GM19452 (cell line): ENCODE data around the gene DLGAP1.
"Not testable (repeated sequence)": the region's sequence is repeated elsewhere in the genome, so short reads cannot be mapped to it uniquely, and the experiment has no call there.

Experiments used
- ATAC-seq: cut with Tn5 transposase; IDR thresholded peaks from one replicate; pipeline ENCODE4 v1.9.1; 2021; ENCODE audit not compliant: unreplicated experiment

Gene DLGAP1

DNA sequence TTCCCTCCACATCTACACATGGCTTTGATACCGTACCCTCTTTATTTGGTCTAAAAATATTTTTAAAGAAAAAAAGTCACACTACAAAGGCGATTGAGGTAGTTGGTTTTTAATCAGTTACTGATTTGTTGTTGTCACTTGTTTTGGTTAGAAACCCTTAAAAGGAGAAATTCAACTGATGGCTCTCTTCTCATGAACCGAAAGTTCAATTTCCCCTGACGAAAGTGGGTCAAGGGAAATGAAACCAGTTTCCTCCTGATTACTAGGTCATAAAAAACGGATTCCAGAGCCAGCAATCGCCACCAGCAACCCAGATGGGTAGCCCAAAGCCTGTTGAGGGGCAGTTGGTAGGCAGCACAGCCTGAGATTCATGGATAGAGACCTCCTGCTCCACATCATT is 63.2 kb downstream of the DLGAP1 start:
- peak; percentile 55 for ATAC-seq

DNA sequence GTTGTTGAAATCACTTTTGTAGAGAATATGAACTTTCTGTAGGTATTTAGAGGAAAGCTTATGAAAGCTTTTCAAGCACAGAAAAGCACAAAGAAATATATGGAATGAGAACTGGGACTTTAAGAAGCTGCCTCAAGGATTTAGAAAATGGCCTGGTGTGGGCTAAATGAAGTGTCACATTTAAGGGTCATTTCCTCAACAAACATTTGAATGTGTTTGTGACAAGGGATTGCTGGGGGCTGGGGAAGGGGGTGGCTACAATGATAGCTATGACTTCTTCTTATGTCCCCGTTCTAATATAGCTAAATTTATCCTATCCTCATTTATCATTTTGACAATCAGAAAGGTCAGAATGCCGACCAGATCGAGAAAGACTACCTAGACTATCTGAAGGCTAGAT is 69.2 kb downstream of the DLGAP1 start:
- ATAC-seq: no peak

DNA sequence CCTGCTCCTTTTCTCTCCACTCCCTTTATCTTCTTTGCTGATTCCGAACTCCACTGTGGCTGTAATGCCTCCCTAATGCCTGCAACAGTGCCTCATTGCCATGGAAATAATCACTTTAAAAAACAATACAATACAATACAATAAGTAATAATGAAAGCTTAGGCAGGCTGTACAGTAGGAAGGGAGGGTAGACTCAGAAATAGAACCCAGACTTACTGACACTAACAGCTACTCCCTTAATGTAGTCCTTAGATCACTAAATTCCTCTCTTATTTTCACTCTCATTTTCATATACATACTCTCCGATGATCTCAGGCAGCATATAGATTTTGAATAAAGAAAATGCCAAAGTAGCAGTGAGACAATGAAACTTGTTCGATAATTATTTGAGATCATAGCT is 70.2 kb downstream of the DLGAP1 start:
- no peak for ATAC-seq

DNA sequence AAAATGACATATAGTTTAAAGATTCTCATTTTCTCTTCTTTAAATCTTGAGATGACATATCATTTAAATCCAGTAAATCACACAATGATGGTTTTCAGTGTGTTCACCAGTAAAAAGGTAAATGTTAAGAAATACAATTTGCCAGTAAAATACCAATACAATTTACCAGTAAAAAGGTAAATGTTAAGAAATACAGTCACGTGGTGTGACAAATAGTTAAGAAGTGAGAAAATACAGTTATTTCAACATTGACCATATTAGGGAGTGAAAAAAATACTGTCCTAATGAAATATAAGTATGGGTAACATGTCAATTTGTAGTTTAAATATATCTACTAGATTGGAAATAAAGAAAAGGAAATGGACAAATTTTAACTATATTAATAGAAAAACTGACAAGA is 80.5 kb downstream of the DLGAP1 start:
- ATAC-seq: no peak

DNA sequence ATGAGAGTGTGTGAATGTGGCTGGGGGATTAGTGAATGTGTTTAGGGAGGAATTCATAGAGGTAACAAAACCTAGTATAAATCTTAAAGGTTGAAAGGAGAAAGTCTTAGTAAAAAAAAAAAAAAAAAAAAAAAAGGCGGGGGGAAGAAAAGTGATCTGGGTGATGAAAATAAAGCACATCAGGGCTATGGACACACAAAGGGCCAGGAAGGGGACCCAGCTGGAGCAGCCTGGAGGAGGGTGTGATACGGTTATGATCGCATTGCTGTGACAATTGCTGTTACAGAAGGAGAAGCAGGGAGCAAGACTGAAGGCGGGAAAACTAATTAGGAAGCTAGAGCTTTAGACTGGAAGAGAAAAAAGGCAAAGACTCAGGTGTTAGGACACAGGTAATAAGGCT is 85.4 kb downstream of the DLGAP1 start:
- no peak for ATAC-seq

DNA sequence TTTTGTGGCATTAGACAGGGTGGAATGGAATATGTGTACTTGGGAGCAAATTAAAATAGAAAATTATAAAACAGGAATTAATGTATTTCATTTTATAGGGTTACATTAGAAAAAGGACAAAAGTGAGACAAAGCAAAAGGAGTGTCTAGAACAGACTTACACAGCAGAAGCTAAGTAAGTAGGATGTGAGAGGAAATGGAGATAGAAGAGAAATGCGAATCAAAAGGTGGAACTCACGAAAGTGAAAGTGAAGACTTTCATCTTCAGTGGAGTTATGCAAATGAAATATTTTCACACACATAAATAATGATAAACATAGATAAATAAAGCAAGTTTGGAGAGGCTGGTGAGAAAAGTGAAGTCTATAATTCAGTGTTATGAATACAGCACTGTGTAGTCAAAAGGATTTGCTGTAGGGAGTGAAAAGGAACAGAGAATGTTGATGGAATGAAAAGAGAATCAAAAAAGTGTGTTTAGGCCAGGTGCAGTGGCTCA is 94.8 kb downstream of the DLGAP1 start:
- no peak for ATAC-seq

DNA sequence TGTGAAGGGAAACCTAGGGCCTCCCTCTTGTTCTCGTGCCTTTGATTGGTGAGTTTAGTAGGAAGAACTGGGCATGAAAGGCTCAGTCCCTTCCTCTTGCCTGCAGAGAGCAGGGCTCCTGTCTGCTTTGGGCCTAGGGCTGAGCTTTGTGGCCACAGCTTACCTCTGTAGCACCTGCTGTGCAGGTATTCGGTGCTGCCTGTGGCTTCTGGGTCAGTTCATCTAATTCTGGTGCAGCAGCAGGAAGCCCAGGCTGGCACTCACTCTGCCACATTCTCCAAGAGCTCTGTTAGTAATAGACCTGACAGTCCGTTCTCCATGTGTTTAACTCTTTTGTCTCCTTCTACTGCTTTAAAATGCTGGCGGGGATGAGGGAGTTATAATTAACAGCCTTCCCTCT is 96.5 kb downstream of the DLGAP1 start:
- no peak for ATAC-seq

DNA sequence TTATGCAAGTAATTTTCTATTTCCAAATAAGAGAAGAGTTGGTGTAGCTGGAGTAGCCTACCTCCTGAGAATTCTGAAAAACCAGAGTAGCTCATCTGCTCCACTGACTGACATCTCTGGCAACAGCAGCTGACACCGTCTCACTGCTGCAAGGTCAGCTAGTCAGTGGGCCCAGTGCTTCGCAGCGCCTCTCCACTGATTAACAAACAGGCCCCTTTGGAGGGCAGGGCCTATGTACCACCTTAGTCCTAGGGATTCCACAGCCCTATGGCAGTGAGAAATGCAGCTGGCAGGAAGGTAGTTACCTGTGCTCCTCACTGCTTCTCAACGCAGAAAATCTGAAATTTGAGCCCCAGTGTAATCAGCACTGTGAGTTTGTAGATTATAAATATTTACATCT is 97.5 kb downstream of the DLGAP1 start:
- ATAC-seq: no peak

DNA sequence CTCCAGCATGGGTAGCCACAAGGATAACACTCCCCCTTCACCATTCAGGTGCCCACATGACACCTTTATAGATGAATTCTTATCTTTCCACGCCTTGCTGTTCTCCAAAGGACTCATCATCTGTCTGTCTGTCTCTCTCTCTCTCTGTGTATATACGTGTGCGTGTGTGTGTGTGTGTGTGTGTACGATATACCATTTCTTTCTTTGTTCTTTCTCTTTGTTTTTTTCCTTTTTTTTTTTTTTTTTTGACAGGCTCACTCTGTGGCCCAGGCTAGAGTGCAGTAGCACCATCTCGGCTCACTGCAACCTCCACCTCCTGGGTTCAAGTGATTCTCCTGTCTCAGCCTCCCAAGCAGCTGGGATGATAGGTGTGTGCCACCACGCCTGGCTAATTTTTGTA is 98.2 kb downstream of the DLGAP1 start:
- no peak for ATAC-seq

DNA sequence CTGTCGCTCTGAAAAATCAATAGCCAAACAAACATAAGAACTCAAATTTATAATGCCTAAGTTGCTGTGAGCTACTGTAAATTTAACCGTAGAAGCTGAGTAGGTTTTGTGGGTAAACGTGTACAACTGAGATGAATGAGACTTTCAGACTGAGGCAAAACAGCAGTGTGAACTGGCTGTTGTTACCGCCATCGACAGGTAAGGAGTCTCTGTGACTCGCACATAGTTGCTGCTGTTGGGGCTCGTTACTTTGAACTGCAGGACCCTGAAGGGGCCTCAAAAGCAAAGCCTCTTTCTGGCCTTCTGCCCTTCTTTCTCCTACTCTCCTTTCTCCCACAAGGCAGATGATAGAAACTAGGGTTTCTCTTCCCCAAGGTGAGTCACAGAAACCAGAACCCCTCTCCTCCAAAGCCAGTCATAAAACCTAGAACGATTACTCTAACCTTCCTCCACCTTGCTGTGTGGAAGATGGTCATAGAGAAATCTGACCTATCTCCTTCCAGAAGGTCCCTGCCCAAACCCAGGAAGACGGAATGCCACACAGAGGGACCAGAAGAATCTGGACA is 101.2 kb downstream of the DLGAP1 start:
- ATAC-seq: no peak

DNA sequence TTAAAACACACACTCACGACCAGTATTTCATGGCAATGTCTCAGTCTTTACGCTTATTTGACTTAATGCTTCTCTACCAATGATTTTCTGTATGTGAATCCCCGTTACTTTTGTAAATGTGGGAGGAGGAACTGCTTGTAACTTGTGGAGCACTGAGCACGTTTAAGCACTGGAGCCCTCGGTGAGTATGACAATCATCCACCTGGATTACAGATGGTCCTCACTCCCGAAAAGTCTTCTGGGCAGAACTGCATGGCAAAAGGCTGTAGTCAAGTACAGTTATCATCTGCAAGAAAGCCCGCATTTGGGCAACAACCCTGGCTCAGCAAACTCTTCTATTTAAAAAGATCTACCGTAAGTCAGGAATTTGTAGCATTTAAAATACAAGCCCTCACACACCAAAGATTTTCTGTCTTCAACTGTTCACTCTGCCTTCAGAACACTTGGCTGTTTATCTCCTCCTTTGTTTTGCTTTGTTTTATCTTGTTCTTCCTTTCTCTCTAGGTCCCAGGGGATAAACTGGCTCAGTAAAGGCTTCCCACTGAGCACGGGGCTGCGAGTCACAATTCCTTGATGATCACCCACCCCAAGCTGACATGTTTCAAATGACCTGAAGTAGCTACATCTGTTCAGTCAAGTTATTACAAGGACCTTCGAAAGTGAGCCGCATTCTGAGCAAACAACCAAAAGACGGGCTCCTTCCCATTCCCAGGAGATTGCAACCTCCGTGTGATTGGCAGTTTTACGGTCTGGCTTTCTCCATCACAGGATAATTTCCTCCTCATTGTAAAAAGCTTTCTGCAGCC is 102.2 kb downstream of the DLGAP1 start:
- no peak for ATAC-seq

DNA sequence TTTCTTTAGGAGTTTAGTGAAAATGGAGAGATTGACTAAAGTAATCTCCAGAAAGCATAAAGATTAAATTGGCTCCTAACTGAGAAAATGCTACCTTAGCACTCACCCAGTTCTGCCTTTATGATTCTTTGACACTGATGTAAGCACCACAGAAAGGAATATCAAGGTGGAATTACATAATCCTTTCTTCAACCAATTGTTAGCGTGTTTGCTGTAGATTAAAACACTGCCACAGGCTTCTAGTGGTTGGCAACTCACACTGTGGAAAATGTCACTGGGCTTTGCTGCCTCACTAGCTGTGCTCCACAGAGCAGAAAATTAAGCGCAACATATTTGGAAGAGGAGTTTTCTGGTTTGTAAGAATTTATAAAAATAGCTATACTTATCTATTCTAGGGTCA is 104.1 kb downstream of the DLGAP1 start:
- ATAC-seq: no peak

DNA sequence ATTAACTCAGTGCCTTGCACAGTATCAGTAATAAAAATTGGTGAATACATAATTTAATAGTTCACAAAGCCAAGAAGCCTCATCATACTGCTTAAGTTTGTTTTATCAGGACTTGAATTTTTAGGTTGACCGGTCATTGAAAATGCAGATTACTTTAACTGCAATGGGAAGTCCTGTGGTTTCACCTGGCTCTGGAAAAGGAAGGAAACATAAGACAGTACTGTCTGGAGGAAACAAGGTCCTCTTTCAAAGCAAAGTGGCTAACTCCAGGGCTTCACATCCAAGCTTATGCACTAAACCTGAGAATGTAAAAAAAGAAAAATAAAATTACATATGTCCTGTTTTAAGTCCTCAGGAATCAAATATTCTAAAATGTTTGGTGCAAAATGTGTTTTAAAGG is 119.7 kb downstream of the DLGAP1 start:
- no peak for ATAC-seq

DNA sequence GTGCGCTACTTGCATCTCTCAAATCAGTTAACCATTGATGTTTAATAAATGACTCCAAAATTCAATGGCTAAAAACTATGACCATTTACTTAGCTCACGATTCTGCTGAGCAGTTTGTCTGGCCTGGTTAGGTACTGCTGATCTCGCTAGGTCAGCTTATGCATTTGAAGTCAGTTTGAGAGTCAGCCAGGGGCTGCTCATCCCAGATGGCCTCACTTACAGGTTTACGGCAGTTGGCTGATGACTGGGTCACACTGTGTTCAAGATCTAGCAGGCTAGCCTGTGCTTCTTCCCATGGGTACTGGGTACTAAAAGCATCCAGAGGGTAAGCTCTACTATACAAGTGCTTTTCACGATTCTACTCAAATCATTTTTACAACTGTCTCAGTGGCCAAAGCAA is 122.1 kb downstream of the DLGAP1 start:
- no peak for ATAC-seq

DNA sequence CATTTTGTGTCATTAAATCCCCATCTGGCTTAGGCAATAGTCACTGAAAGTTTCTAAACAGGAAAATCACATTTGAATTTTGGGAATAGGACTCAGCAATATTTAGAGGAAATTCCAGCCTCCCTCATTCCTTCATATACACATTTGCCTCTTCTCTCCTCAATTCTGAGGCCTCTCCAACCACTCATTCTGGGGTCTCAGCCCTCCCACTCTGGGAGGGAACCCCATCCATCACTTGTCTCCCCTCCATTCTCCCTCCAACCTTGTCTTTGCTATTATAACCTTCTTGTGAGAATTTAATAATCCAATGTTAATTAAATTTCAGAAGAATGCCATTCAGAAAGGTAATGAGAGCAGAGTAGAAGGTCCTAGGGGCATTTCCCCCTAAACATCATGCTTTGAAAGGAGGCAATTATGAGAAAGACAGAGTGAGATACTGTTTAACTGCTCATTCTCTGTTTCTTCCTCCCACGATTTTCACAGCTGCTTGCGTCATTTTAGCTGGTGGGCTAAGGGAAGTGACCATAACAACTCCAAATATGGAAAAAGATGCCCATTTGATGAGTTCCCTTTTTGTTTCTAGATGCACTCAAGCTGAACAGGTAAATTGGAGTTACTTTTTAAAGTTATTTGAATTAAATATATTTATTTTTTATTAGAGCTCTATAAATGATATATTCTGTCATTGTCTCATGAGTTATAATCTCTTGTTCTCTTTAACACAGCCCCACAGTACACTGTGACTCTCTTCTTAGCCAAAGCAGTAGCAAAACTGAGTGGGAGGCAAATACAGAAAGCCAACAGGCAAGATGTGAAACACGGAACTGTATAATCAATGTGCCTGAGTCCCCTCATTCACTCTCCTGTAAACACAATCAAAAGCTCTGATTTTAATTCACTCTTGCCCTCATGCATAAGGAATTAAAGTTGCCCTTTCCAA is 135.1 kb downstream of the DLGAP1 start:
- ATAC-seq: no peak

DNA sequence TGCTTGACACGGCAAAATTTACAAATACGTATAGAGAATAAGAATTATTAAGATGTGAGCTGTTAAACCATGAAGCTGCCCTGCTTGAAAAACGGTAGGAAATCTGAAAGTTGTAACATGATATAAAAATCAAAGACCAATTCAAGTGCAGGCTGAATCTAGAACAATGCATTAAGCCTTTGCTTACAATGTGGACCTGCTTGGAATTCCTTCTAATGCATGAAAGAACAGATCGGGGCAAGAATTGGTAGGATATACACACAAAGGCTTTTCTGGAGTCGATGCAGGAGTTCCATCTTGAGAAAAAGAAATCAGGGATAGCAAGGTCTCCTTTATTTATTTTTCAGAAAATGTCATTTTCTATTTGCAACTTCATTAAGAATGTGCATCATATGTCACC is 136.8 kb downstream of the DLGAP1 start:
- no peak for ATAC-seq

DNA sequence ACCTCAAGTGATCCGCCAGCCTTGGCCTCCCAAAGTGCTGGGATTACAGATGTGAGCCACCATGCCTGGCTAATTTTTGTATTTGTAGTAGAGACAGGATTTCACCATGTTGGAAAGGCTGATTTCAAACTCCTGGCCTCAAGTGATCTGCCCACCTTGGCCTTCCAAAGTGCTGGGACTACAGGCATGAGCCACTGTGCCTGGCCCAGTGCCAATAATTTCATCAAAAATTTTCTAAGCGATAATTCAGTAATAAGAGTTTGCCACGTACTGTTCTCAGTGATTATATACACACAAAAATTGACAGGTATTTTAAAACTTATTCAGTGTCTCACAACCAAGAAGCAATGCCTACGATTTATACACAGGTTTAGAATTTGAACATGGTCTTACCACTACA is 143.2 kb downstream of the DLGAP1 start:
- not testable (repeated sequence) for ATAC-seq

DNA sequence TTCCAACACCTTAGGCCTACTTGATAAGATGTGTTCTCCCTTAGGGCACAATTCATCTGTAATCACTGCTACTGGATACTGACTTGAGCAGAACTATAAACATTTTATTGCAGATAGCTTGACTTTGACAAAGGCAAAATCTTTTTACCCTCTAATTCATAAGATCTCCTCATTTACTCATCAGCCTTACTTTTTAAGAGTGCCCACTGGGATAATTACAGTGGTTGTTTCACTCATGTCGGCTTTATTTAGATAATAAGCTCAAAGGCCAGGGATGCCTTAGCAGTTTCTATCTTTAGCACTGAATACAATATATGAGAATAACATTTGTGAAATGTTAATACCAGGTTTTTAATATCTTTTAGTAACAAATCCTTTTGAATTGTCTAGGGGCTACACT is 144.0 kb downstream of the DLGAP1 start:
- ATAC-seq: no peak

DNA sequence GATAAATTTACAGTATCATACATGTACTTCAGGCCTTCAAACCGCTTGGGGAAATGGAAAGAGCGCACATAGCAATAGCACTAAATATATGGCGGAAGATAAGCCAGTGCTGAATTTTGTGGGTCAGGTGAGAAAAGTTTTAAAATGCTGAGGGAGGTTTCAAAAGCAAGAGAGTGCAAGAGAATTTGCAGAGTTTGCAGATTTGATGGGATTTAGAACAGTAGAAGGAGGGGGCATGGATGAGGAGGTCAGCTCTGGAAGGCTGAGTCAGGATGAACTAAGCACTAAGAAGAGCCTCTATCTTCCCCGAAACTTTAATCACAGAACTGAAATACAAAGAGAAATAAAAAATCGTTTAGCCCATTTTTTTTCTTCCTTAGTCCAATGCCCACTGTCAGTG is 145.9 kb downstream of the DLGAP1 start:
- no peak for ATAC-seq

DNA sequence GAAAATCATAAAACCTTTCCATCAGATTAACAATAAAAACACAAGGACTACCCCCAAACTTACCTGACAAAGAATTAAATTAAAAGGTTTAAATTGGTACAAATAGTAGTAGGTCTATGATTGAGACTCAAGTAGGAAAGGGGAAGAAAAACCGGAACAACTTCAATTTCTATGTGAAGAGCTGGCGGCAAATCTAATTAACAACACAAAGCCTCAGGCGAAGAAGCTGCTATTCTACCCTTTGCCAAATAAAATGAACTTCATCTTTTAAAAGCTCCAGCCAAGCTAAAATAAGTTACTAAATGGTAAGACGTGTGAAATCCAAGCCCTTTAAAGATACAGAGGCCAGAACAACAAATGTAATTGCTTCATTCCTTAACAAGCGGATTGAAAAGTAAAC is 146.5 kb downstream of the DLGAP1 start:
- ATAC-seq: no peak

DNA sequence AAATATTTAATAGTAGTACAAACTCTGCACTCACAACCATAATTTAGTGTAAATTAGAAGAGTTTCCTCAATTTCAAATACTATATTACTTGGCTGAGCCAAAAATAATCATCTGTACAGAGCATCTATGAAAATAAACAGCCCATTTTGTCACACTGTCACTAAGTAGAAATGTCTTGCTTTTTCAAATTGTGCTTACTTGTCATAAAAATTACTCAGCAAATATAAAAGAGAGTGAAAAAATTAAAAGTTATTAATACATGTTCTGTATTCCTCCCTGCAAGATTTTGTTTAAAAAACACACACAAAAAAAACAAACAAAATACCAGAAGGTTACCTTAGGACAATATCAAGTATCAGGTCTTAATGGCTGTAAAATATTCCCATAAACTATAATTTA is 155.7 kb downstream of the DLGAP1 start:
- no peak for ATAC-seq

DNA sequence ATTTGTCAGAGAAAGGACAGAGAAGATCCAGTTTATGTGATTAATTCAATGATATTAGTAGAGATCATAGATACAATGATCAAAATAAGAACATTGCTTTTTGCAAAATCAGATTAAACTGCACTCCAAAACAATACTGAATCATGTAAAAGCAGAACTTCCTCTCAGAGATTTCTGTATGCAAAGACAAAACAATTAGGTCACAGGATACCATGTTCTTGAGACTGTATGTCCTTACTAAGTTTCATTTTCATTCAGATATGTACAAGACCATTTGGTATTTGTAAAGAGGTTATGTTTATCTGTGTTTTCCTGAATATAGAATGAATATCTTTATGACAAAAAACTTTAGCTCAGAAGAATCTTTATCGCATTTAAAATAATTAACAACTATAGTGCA is 161.8 kb downstream of the DLGAP1 start:
- no peak for ATAC-seq
